Activated CD4-positive, alpha-beta T cell treated with anti-CD3 and anti-CD28 coated beads for 36 hours (primary cell): Measurements from ENCODE around the gene DDIT3. TPM values are rescaled to one million over a fixed set of nuclear protein-coding genes. Genes with fewer than 3 reads are reported as not detected.

Experiments
- ATAC-seq: fragments of 200-7000 bp; cut with Tn5 transposase; one replicate; pipeline ENCODE4 v1.10.0; 2021; ENCODE audit warnings: mild to moderate bottlenecking, moderate library complexity
- CTCF ChIA-PET: fragments of 350-600 bp; sonication (Branson Sonifier 250); formaldehyde crosslinking; loops from one replicate; lab custom pipeline; 2021; ENCODE audit warnings: antibody characterized with exemption; lab: Charles Lee
- POLR2A ChIA-PET: fragments of 350-600 bp; sonication (Branson Sonifier 250); formaldehyde crosslinking; loops from one replicate; lab custom pipeline; 2021; ENCODE audit warnings: antibody characterized with exemption, inconsistent platforms; lab: Charles Lee
- DNase-seq: peaks from one replicate; pipeline ENCODE4 v3.0.0-alpha.2; 2020
- H3K27ac Mint-ChIP-seq: one replicate; pipeline ENCODE4 v1.8.0; 2021; ENCODE audit warnings: mixed read lengths
- H3K27me3 Mint-ChIP-seq: one replicate; pipeline ENCODE4 v1.8.0; 2021; ENCODE audit warnings: mixed read lengths
- H3K36me3 Mint-ChIP-seq: one replicate; pipeline ENCODE4 v1.8.0; 2021; ENCODE audit warnings: low read depth, mixed read lengths
- H3K4me1 Mint-ChIP-seq: one replicate; pipeline ENCODE4 v1.8.0; 2021; ENCODE audit warnings: mixed read lengths
- H3K4me3 Mint-ChIP-seq: one replicate; pipeline ENCODE4 v1.8.0; 2021; ENCODE audit warnings: mild to moderate bottlenecking, moderate library complexity, mixed read lengths
- H3K9me3 Mint-ChIP-seq: one replicate; pipeline ENCODE4 v1.8.0; 2021; ENCODE audit warnings: low read depth, mixed read lengths
- intact Hi-C, 2 experiments: fragments of 100-400 bp; cut with DNase I in 1 of 2; cut with micrococcal nuclease in 1 of 2; formaldehyde crosslinking; loops; one replicate each; pipeline versions ENCODE4 v1.14.2 to v1.15.1; 2022 to 2024; cut with DNase I, micrococcal nuclease
- total RNA-seq, 2 experiments: library from RNA; stranded (reverse); gene quantifications; one replicate each; pipeline ENCODE4 v1.2.3, GENCODE V29; 2021

Gene DDIT3
- total RNA-seq, 2 experiments from 2014 or later, result 31.2 to 32.2 TPM

GRCh38 chr12:57474862-57475261 lies 45.5 kb downstream of the DDIT3 start:
- peak overlapping the region; percentile 44 for H3K4me3 Mint-ChIP-seq
- H3K36me3 Mint-ChIP-seq, result peaks cover 64% of the 10 kb centered on the region
- H3K4me1 Mint-ChIP-seq, result peaks cover 47% of the 10 kb centered on the region
- DNase-seq, result no peak
- H3K27me3 Mint-ChIP-seq, result no peaks in the 10 kb centered on the region
- peak overlapping the region; percentile 37 for H3K27ac Mint-ChIP-seq
- H3K9me3 Mint-ChIP-seq, result no peaks in the 10 kb centered on the region
- ATAC-seq, result no peak
- intact Hi-C loops, result loop anchor here (5.0 kb wide), 3 partner anchors 217 to 388 kb away; partner anchors contain the start of genes NAB2 (in 1 of the 2) and OS9 (in 1 of the 2)
- POLR2A ChIA-PET, result interaction anchor here (1.0 kb wide), 1 partner anchor 16 kb away, joined by 3 read pairs; the partner anchor contains the start of gene GLI1
- CTCF ChIA-PET, result interaction anchor here (0.6 to 4.6 kb wide), 13 partner anchors 9 to 384 kb away, joined by 3 to 58 read pairs (median 3); partner anchors contain the start of genes CDK4, GLI1 and SHMT2

GRCh38 chr12:57474430-57474829 lies 45.9 kb downstream of the DDIT3 start:
- no peak for DNase-seq
- ATAC-seq, result no peak
- H3K36me3 Mint-ChIP-seq, result peaks cover 60% of the 10 kb centered on the region
- peak overlapping the region; percentile 37 for H3K27ac Mint-ChIP-seq
- peaks cover 43% of the 10 kb centered on the region for H3K4me1 Mint-ChIP-seq
- CTCF ChIA-PET, result interaction anchor here (0.6 to 4.6 kb wide), 10 partner anchors 9 to 244 kb away, joined by 3 to 58 read pairs (median 4); partner anchors contain the start of genes GLI1 and SHMT2
- POLR2A ChIA-PET, result no interaction called here
- intact Hi-C loops, result no loop called here
- H3K4me3 Mint-ChIP-seq, result peak overlapping the region; percentile 44
- no peaks in the 10 kb centered on the region for H3K27me3 Mint-ChIP-seq
- H3K9me3 Mint-ChIP-seq, result no peaks in the 10 kb centered on the region

GRCh38 chr12:57473886-57474285 lies 46.4 kb downstream of the DDIT3 start:
- ChIA-PET CTCF (interaction anchor here (0.5 to 4.6 kb wide), 8 partner anchors 10 to 395 kb away, joined by 3 to 58 read pairs (median 4); partner anchors contain the start of genes GLI1 and SHMT2), POLR2A (no interaction called here)
- peak overlapping the region; percentile 37 for H3K27ac Mint-ChIP-seq
- no peaks in the 10 kb centered on the region for H3K27me3 Mint-ChIP-seq
- no peak overlapping the region for H3K4me3 Mint-ChIP-seq
- H3K9me3 Mint-ChIP-seq, result no peaks in the 10 kb centered on the region
- intact Hi-C loops, result no loop called here
- no peak for ATAC-seq
- DNase-seq, result no peak
- peaks cover 38% of the 10 kb centered on the region for H3K4me1 Mint-ChIP-seq
- peaks cover 57% of the 10 kb centered on the region for H3K36me3 Mint-ChIP-seq

GRCh38 chr12:57473392-57473791 lies 46.9 kb downstream of the DDIT3 start:
- Mint-ChIP-seq H3K27me3 (no peaks in the 10 kb centered on the region), H3K4me3 (no peak overlapping the region), H3K9me3 (no peaks in the 10 kb centered on the region), H3K27ac (no peak overlapping the region), H3K36me3 (peaks cover 53% of the 10 kb centered on the region), H3K4me1 (peaks cover 33% of the 10 kb centered on the region)
- POLR2A ChIA-PET, result no interaction called here
- ATAC-seq (no peak), DNase-seq (no peak)
- intact Hi-C loops, result no loop called here
- CTCF ChIA-PET, result interaction anchor here (0.5 to 4.6 kb wide), 6 partner anchors 10 to 394 kb away, joined by 3 to 58 read pairs (median 3); partner anchors contain the start of gene GLI1

DNA sequence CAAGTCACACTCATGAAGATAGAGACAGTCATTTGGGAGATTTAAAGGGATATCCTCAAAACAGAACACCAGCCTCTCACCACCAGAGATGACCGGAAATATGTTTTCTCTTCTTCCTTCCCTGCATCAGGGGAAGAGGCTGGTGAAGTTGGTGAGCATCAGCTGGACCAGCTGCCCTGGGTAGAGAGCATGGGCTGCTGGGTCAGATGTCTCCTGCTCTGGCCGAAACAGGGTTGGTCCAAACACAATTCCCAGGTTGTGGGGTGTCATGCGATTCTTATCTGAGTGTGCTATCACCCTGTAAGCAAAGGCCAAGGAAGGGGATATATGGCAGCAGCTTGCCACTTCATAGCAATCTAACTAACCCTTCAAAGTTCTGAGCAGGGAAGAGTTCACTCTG lies 47.9 kb downstream of the DDIT3 start:
- intact Hi-C loops, result no loop called here
- H3K4me3 Mint-ChIP-seq, result no peak overlapping the region
- POLR2A ChIA-PET, result interaction anchor here (1.2 kb wide), 1 partner anchor 17 kb away, joined by 4 read pairs; the partner anchor contains the start of gene INHBE

GRCh38 chr12:57471661-57472060 lies 48.7 kb downstream of the DDIT3 start:
- CTCF ChIA-PET, result interaction anchor here (0.5 to 2.2 kb wide), 6 partner anchors 9 to 360 kb away, joined by 3 to 11 read pairs (median 4); partner anchors contain the start of genes GLI1 and STAT6
- H3K4me3 Mint-ChIP-seq, result no peak overlapping the region
- peaks cover 48% of the 10 kb centered on the region for H3K36me3 Mint-ChIP-seq
- POLR2A ChIA-PET, result interaction anchor here (1.2 kb wide), 1 partner anchor 16 kb away, joined by 4 read pairs; the partner anchor contains the start of gene INHBE
- intact Hi-C loops, result no loop called here
- DNase-seq, result no peak
- no peaks in the 10 kb centered on the region for H3K27me3 Mint-ChIP-seq
- peaks cover 28% of the 10 kb centered on the region for H3K4me1 Mint-ChIP-seq
- H3K9me3 Mint-ChIP-seq, result no peaks in the 10 kb centered on the region
- H3K27ac Mint-ChIP-seq, result no peak overlapping the region
- ATAC-seq, result no peak

More for the DNA sequence above, 47.9 kb downstream of the DDIT3 start:
- DNase-seq, result no peak
- Mint-ChIP-seq H3K27ac (peak overlapping the region; percentile 64), H3K36me3 (peaks cover 52% of the 10 kb centered on the region), H3K27me3 (no peaks in the 10 kb centered on the region), H3K4me1 (peaks cover 28% of the 10 kb centered on the region), H3K9me3 (no peaks in the 10 kb centered on the region)
- ATAC-seq, result no peak
- CTCF ChIA-PET, result interaction anchor here (0.6 to 2.2 kb wide), 4 partner anchors 10 to 92 kb away, joined by 3 to 11 read pairs (median 6); partner anchors contain the start of gene GLI1

DNA sequence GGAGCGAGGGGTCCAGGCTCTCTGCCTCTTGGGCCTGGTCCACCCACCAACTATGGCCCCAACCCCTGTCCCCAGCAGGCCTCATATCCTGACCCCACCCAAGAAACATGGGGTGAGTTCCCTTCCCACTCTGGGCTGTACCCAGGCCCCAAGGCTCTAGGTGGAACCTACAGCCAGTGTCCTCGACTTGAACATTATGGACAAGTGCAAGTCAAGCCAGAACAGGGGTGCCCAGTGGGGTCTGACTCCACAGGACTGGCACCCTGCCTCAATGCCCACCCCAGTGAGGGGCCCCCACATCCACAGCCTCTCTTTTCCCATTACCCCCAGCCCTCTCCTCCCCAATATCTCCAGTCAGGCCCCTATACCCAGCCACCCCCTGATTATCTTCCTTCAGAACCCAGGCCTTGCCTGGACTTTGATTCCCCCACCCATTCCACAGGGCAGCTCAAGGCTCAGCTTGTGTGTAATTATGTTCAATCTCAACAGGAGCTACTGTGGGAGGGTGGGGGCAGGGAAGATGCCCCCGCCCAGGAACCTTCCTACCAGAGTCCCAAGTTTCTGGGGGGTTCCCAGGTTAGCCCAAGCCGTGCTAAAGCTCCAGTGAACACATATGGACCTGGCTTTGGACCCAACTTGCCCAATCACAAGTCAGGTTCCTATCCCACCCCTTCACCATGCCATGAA lies 49.2 kb downstream of the DDIT3 start:
- ATAC-seq (no peak), DNase-seq (no peak)
- CTCF ChIA-PET, result interaction anchor here (0.5 to 2.2 kb wide), 3 partner anchors 8 to 91 kb away, joined by 4 to 11 read pairs (median 9); partner anchors contain the start of gene GLI1
- H3K36me3 Mint-ChIP-seq, result peaks cover 42% of the 10 kb centered on the region
- intact Hi-C loops, result no loop called here
- H3K27me3 Mint-ChIP-seq, result no peaks in the 10 kb centered on the region
- POLR2A ChIA-PET, result interaction anchor here (1.2 kb wide), 1 partner anchor 16 kb away, joined by 4 read pairs; the partner anchor contains the start of gene INHBE
- H3K4me1 Mint-ChIP-seq, result peaks cover 27% of the 10 kb centered on the region
- no peak overlapping the region for H3K4me3 Mint-ChIP-seq
- H3K9me3 Mint-ChIP-seq, result no peaks in the 10 kb centered on the region
- no peak overlapping the region for H3K27ac Mint-ChIP-seq

DNA sequence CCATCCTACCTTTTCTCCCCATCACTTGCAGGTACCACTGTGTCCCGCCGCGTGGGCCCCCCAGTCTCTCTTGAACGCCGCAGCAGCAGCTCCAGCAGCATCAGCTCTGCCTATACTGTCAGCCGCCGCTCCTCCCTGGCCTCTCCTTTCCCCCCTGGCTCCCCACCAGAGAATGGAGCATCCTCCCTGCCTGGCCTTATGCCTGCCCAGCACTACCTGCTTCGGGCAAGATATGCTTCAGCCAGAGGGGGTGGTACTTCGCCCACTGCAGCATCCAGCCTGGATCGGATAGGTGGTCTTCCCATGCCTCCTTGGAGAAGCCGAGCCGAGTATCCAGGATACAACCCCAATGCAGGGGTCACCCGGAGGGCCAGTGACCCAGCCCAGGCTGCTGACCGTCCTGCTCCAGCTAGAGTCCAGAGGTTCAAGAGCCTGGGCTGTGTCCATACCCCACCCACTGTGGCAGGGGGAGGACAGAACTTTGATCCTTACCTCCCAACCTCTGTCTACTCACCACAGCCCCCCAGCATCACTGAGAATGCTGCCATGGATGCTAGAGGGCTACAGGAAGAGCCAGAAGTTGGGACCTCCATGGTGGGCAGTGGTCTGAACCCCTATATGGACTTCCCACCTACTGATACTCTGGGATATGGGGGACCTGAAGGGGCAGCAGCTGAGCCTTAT lies 49.9 kb downstream of the DDIT3 start:
- DNase-seq, result no peak
- intact Hi-C loops, result no loop called here
- ChIA-PET CTCF (interaction anchor here (0.6 to 2.2 kb wide), 4 partner anchors 8 to 163 kb away, joined by 3 to 11 read pairs (median 4); no protein-coding TSS in a partner anchor), POLR2A (no interaction called here)
- Mint-ChIP-seq H3K27me3 (no peaks in the 10 kb centered on the region), H3K27ac (no peak overlapping the region), H3K36me3 (peaks cover 38% of the 10 kb centered on the region), H3K9me3 (no peaks in the 10 kb centered on the region), H3K4me3 (no peak overlapping the region), H3K4me1 (peaks cover 22% of the 10 kb centered on the region)
- ATAC-seq, result no peak

DNA sequence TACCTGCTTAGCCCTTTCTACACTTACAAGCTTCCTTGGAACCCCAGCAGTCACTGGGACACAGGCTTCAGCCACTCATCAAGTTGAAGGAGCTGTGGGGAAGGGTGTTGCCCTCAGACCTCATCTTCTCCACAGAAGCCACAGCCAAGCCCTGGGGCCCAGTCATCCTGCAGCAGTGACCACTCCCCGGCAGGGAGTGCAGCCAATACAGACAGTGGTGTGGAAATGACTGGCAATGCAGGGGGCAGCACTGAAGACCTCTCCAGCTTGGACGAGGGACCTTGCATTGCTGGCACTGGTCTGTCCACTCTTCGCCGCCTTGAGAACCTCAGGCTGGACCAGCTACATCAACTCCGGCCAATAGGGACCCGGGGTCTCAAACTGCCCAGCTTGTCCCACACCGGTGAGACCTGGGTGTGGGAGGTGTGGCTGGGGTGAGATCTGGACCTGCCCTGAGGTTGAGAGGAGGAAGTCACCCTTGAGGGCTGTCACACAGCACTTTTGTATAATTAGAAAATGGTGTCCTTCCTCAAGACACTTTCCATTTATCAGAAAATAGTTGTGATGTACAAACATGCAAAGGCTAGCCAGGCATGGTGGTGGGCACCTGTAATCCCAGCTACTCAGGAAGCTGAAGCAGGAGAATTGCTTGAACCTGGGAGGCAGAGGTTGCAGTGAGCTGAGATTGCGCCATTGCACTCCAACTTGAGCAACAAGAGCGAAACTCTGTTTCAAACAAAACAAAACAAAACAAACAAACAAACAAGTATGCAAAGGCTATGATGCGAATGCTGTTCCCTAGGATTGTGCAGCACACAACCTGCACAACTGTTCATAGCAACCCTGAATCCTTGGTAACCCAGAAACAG lies 50.8 kb downstream of the DDIT3 start:
- H3K27ac Mint-ChIP-seq, result no peak overlapping the region
- POLR2A ChIA-PET, result no interaction called here

GRCh38 chr12:57467915-57468314 lies 52.4 kb downstream of the DDIT3 start:
- H3K4me3 Mint-ChIP-seq, result no peak overlapping the region
- ATAC-seq, result no peak
- H3K27ac Mint-ChIP-seq, result no peak overlapping the region
- peaks cover 20% of the 10 kb centered on the region for H3K36me3 Mint-ChIP-seq
- H3K9me3 Mint-ChIP-seq, result no peaks in the 10 kb centered on the region
- CTCF ChIA-PET, result interaction anchor here (1.9 kb wide), 1 partner anchor 9 kb away, joined by 7 read pairs; no protein-coding TSS in a partner anchor
- intact Hi-C loops, result no loop called here
- POLR2A ChIA-PET, result interaction anchor here (0.6 kb wide), 1 partner anchor 394 kb away, joined by 5 read pairs; no protein-coding TSS in a partner anchor
- peaks cover 22% of the 10 kb centered on the region for H3K4me1 Mint-ChIP-seq
- no peaks in the 10 kb centered on the region for H3K27me3 Mint-ChIP-seq
- DNase-seq, result no peak

More for the DNA sequence above, 50.8 kb downstream of the DDIT3 start:
- Mint-ChIP-seq H3K4me1 (peaks cover 20% of the 10 kb centered on the region), H3K36me3 (peaks cover 32% of the 10 kb centered on the region), H3K9me3 (no peaks in the 10 kb centered on the region), H3K4me3 (no peak overlapping the region), H3K27me3 (no peaks in the 10 kb centered on the region)
- ATAC-seq (no peak), DNase-seq (no peak)
- CTCF ChIA-PET, result interaction anchor here (0.6 to 1.9 kb wide), 4 partner anchors 11 to 162 kb away, joined by 3 to 7 read pairs (median 4); no protein-coding TSS in a partner anchor
- intact Hi-C loops, result no loop called here
